OCI-LY3 (cell line): ENCODE measurements around the gene CNN3.
A peak's percentile ranks its signal among the peaks of the same experiment; 100 is the strongest.

ENCODE experiments used
- H2AFZ ChIP-seq: fragments of 200-600, 300-600 bp; shearing (Covaris generic); 2 replicates; pipeline ENCODE4 v1.6.0; 2014; ENCODE audit warnings: antibody characterized with exemption, low read depth, low read length
- H3K27ac ChIP-seq: fragments of 200-600, 300-600 bp; sonication (generic); 2 replicates; pipeline ENCODE4 v1.5.1; 2014; ENCODE audit warnings: mild to moderate bottlenecking, low read length, moderate library complexity, mixed read lengths
- H3K27me3 ChIP-seq: fragments of 200-600, 300-600 bp; sonication (generic); 2 replicates; pipeline ENCODE4 v1.6.1; 2014; ENCODE audit warnings: low read depth, low read length, mixed read lengths
- H3K36me3 ChIP-seq: fragments of 200-600, 300-600 bp; sonication (generic); replicated peaks from 2 replicates; pipeline ENCODE3; 2014; ENCODE audit warnings: low read depth, low read length, mixed read lengths
- H3K4me1 ChIP-seq: fragments of 300-600, 200-600 bp; sonication (generic); 2 replicates; pipeline ENCODE4 v1.6.1; 2014; ENCODE audit warnings: low read length, mixed read lengths
- H3K4me2 ChIP-seq: fragments of 200-600, 300-600 bp; sonication (generic); 2 replicates; pipeline ENCODE4 v1.6.1; 2014; ENCODE audit warnings: low read length, mixed read lengths
- H3K4me3 ChIP-seq: fragments of 300-600, 200-600 bp; sonication (generic); 2 replicates; pipeline ENCODE4 v1.5.1; 2014; ENCODE audit warnings: antibody characterized with exemption, mild to moderate bottlenecking, low read length, moderate library complexity
- H3K79me2 ChIP-seq: fragments of 300-600, 200-600 bp; shearing (Covaris generic); 2 replicates; pipeline ENCODE4 v1.6.1; 2014; ENCODE audit warnings: mild to moderate bottlenecking, low read length, mixed read lengths
- H3K9ac ChIP-seq: fragments of 300-600, 200-600 bp; shearing (Covaris generic); 2 replicates; pipeline ENCODE4 v1.6.0; 2014; ENCODE audit warnings: mild to moderate bottlenecking, low read length, moderate library complexity
- H3K9me3 ChIP-seq: fragments of 200-600, 300-600 bp; shearing (Covaris generic); 2 replicates; pipeline ENCODE4 v1.6.1; 2014; ENCODE audit warnings: low read length, mixed read lengths; ENCODE audit not compliant: insufficient read depth
- H4K20me1 ChIP-seq: fragments of 200-600, 300-600 bp; sonication (generic); 2 replicates; pipeline ENCODE4 v1.6.1; 2016; ENCODE audit warnings: low read length, mixed read lengths; ENCODE audit not compliant: insufficient read depth
- CTCF ChIP-seq: fragments of 200-600, 300-600 bp; sonication (generic); IDR thresholded peaks from 2 replicates; pipeline ENCODE4 v1.5.1; 2014; ENCODE audit warnings: antibody characterized with exemption, low read length, low read depth
- EZH2phosphoT487 ChIP-seq: fragments of 200-600 bp; shearing (Covaris generic); IDR thresholded peaks from 2 replicates; pipeline ENCODE4 v1.6.1; 2018; ENCODE audit warnings: antibody characterized with exemption, mixed run types, low read depth

CNN3 gene

GRCh38 chr1:94951046-94951445, 24.1 kb upstream of the CNN3 start:
- Histone ChIP-seq H3K4me1 (peaks cover 5% of the 10 kb centered on the region; the same call in 1 of the 2 replicates), H3K36me3 (no peaks in the 10 kb centered on the region), H3K9ac (no peak overlapping the region), H3K27ac (no peak overlapping the region), H3K9me3 (no peaks in the 10 kb centered on the region), H3K79me2 (no peaks in the 10 kb centered on the region), H3K4me3 (no peak overlapping the region), H3K4me2 (no peak overlapping the region), H3K27me3 (no peaks in the 10 kb centered on the region), H2AFZ (no peak overlapping the region), H4K20me1 (no peaks in the 10 kb centered on the region)
- TF ChIP-seq CTCF (no peak), EZH2phosphoT487 (no peak)

GRCh38 chr1:94949681-94950661, 23.1 kb upstream of the CNN3 start:
- H3K9ac ChIP-seq = no peak overlapping the region
- no peaks in the 10 kb centered on the region for H3K9me3 ChIP-seq
- TF ChIP-seq CTCF (no peak), EZH2phosphoT487 (no peak)
- H3K4me2 ChIP-seq = no peak overlapping the region
- H3K4me1 ChIP-seq = peaks cover 5% of the 10 kb centered on the region; the same call in 1 of the 2 replicates
- no peak overlapping the region for H3K27ac ChIP-seq
- H4K20me1 ChIP-seq = no peaks in the 10 kb centered on the region
- no peak overlapping the region; the same call in 1 of the 2 replicates for H2AFZ ChIP-seq
- H3K27me3 ChIP-seq = no peaks in the 10 kb centered on the region
- no peaks in the 10 kb centered on the region for H3K36me3 ChIP-seq
- no peak overlapping the region for H3K4me3 ChIP-seq
- no peaks in the 10 kb centered on the region for H3K79me2 ChIP-seq

GRCh38 chr1:94947437-94947836, 20.5 kb upstream of the CNN3 start:
- no peak overlapping the region for H3K9ac ChIP-seq
- TF ChIP-seq CTCF (no peak), EZH2phosphoT487 (no peak)

GRCh38 chr1:94946886-94947285, 20.0 kb upstream of the CNN3 start:
- Histone ChIP-seq H3K9ac (no peak overlapping the region), H4K20me1 (no peaks in the 10 kb centered on the region), H3K36me3 (no peaks in the 10 kb centered on the region), H3K4me3 (no peak overlapping the region), H3K27me3 (no peaks in the 10 kb centered on the region), H3K9me3 (no peaks in the 10 kb centered on the region), H3K27ac (no peak overlapping the region), H3K4me2 (peak overlapping the region; percentile 27; the same call in 1 of the 2 replicates), H3K79me2 (no peaks in the 10 kb centered on the region), H3K4me1 (peaks cover 5% of the 10 kb centered on the region; the same call in 1 of the 2 replicates), H2AFZ (peak overlapping the region; percentile 77)
- no peak for TF ChIP-seq EZH2phosphoT487
- no peak for TF ChIP-seq CTCF

More at GRCh38 chr1:94947437-94947836, 20.5 kb upstream of the CNN3 start:
- no peaks in the 10 kb centered on the region for H3K27me3 ChIP-seq
- H3K4me1 ChIP-seq = peaks cover 5% of the 10 kb centered on the region; the same call in 1 of the 2 replicates
- no peak overlapping the region for H3K4me2 ChIP-seq
- H3K9me3 ChIP-seq = no peaks in the 10 kb centered on the region
- no peaks in the 10 kb centered on the region for H3K36me3 ChIP-seq
- H3K79me2 ChIP-seq = no peaks in the 10 kb centered on the region
- no peak overlapping the region for H2AFZ ChIP-seq
- H4K20me1 ChIP-seq = no peaks in the 10 kb centered on the region
- no peak overlapping the region for H3K4me3 ChIP-seq
- H3K27ac ChIP-seq = no peak overlapping the region
